SK-N-SH treated with all-trans-retinoic acid at 6 μM for 48 hours (cell line): Measurements from ENCODE around the gene TBC1D2B.
A peak's percentile ranks its signal among the peaks of the same experiment; 100 is the strongest.

ENCODE experiments used
- ATAC-seq: fragments of 200-7000 bp; cut with Tn5 transposase; 3 replicates; pipeline ENCODE4 v1.9.1; 2020; ENCODE audit warnings: mild to moderate bottlenecking, moderate library complexity
- ARNTL ChIP-seq: fragments of 450-650 bp; formaldehyde crosslinking; IDR thresholded peaks from 2 replicates; pipeline ENCODE4 v1.5.0; 2020; ENCODE audit warnings: low read depth, mild to moderate bottlenecking, moderate library complexity, borderline replicate concordance
- BACH2 ChIP-seq: fragments of 250-450 bp; sonication (Bioruptor Pico); IDR thresholded peaks from 2 replicates; pipeline ENCODE4 v1.9.0; 2021; ENCODE audit warnings: mild to moderate bottlenecking, borderline replicate concordance
- CSDC2 ChIP-seq: fragments of 250-450 bp; sonication (Bioruptor Pico); IDR thresholded peaks from 2 replicates; pipeline ENCODE4 v1.5.0; 2020; ENCODE audit warnings: mild to moderate bottlenecking, moderate library complexity
- ESRRG ChIP-seq: fragments of 250-450 bp; sonication (Bioruptor Pico); IDR thresholded peaks from 2 replicates; pipeline ENCODE4 v1.6.1; 2021; ENCODE audit warnings: mild to moderate bottlenecking
- ISL1 ChIP-seq: fragments of 250-450 bp; sonication (Bioruptor Pico); IDR thresholded peaks from 2 replicates; pipeline ENCODE4 v2.1.2; 2022; ENCODE audit warnings: mild to moderate bottlenecking, moderate library complexity
- PPARA ChIP-seq: fragments of 250-450 bp; sonication (Bioruptor Pico); IDR thresholded peaks from 2 replicates; pipeline ENCODE4 v1.5.0; 2020; ENCODE audit warnings: mild to moderate bottlenecking, borderline replicate concordance
- TCF4 ChIP-seq: fragments of 250-450 bp; sonication (Bioruptor Pico); IDR thresholded peaks from 2 replicates; pipeline ENCODE4 v1.8.0; 2021; ENCODE audit warnings: mild to moderate bottlenecking, moderate library complexity, borderline replicate concordance
- TOX ChIP-seq: fragments of 250-450 bp; sonication (Bioruptor Pico); IDR thresholded peaks from 2 replicates; pipeline ENCODE4 v1.8.0; 2021; ENCODE audit warnings: mild to moderate bottlenecking, moderate library complexity, borderline replicate concordance
- ZFP3 ChIP-seq: fragments of 250-450 bp; sonication (Bioruptor Pico); IDR thresholded peaks from 2 replicates; pipeline ENCODE4 v1.5.0; 2020; ENCODE audit warnings: mild to moderate bottlenecking, moderate library complexity
- ZNF565 ChIP-seq: fragments of 450-650 bp; formaldehyde crosslinking; conservative IDR thresholded peaks from 2 replicates; pipeline ENCODE4 v1.5.0; 2020; ENCODE audit warnings: low read depth, mild to moderate bottlenecking, moderate library complexity
- ZNF70 ChIP-seq: fragments of 450-650 bp; formaldehyde crosslinking; IDR thresholded peaks from 2 replicates; pipeline ENCODE4 v1.5.0; 2020; ENCODE audit warnings: mild to moderate bottlenecking, moderate library complexity
- TF ChIP-seq, protein P1 (sequence below): fragments of 250-450 bp; sonication (Bioruptor Pico); IDR thresholded peaks from 2 replicates; pipeline ENCODE4 v1.5.0; 2020; ENCODE audit warnings: mild to moderate bottlenecking, moderate library complexity
- TF ChIP-seq, protein P2 (sequence below): fragments of 250-450 bp; sonication (Bioruptor Pico); IDR thresholded peaks from 2 replicates; pipeline ENCODE4 v1.8.0; 2020; ENCODE audit warnings: mild to moderate bottlenecking, moderate library complexity, borderline replicate concordance
- TF ChIP-seq, protein P3 (sequence below): fragments of 250-450 bp; sonication (Bioruptor Pico); IDR thresholded peaks from 2 replicates; pipeline ENCODE4 v1.5.1; 2021; ENCODE audit warnings: mild to moderate bottlenecking, moderate library complexity

TBC1D2B gene

DNA sequence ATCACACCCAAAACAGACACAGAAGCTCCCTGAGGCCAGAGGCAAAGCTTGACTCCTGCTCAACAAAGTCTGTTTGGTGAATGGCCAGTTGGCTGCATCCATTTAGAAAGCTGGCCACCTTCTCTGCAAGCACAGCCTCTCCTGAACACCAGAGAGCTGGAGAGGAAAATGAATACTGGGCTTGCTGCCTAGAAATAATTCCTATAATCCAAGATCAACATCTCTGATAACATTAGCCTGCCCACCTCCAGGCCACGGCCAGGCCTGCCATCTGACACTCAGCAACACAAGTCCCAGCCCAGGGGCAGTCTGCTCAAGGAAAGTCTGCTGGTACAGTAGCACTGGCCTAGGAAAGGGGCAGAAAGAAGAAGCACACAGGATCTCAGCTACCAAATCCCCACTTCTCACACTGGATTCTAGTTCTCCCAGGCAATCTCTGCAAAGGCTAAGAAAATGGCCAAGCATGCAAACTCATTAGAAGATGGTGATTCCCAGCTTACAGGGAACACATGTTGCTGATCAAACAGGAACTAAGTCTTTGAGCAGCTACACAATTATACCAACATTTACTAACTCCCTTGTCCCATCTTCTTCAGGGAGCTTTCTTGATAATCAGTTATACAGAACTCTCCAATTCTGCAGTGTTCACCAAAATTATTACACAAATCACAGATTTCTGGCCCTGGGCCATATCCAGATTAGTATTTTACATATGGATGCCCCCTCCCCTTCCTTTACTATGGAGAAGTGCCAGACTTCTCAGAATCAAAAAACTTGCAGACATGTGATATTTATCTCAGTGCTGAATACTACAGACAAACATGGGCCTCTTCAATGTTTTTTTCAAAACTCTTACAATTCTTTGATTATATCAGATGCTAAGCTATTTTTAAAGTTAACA lies 9.9 kb downstream of the TBC1D2B start:
- ATAC-seq, result peak; percentile 80
- TF ChIP-seq ZFP3 (CRISPR knock-in tag) (no peak), TCF4 (CRISPR knock-in tag) (peak; percentile 69; the same call in 1 of the 2 replicates), ISL1 (0 out of 2 replicates have a peak, but pooled peaks have one; percentile 22)
- TF ChIP-seq, protein P1, sequence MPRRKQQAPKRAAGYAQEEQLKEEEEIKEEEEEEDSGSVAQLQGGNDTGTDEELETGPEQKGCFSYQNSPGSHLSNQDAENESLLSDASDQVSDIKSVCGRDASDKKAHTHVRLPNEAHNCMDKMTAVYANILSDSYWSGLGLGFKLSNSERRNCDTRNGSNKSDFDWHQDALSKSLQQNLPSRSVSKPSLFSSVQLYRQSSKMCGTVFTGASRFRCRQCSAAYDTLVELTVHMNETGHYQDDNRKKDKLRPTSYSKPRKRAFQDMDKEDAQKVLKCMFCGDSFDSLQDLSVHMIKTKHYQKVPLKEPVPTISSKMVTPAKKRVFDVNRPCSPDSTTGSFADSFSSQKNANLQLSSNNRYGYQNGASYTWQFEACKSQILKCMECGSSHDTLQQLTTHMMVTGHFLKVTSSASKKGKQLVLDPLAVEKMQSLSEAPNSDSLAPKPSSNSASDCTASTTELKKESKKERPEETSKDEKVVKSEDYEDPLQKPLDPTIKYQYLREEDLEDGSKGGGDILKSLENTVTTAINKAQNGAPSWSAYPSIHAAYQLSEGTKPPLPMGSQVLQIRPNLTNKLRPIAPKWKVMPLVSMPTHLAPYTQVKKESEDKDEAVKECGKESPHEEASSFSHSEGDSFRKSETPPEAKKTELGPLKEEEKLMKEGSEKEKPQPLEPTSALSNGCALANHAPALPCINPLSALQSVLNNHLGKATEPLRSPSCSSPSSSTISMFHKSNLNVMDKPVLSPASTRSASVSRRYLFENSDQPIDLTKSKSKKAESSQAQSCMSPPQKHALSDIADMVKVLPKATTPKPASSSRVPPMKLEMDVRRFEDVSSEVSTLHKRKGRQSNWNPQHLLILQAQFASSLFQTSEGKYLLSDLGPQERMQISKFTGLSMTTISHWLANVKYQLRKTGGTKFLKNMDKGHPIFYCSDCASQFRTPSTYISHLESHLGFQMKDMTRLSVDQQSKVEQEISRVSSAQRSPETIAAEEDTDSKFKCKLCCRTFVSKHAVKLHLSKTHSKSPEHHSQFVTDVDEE (CRISPR knock-in tag), result peak; percentile 56; the same call in 1 of the 2 replicates
- TF ChIP-seq, protein P2, sequence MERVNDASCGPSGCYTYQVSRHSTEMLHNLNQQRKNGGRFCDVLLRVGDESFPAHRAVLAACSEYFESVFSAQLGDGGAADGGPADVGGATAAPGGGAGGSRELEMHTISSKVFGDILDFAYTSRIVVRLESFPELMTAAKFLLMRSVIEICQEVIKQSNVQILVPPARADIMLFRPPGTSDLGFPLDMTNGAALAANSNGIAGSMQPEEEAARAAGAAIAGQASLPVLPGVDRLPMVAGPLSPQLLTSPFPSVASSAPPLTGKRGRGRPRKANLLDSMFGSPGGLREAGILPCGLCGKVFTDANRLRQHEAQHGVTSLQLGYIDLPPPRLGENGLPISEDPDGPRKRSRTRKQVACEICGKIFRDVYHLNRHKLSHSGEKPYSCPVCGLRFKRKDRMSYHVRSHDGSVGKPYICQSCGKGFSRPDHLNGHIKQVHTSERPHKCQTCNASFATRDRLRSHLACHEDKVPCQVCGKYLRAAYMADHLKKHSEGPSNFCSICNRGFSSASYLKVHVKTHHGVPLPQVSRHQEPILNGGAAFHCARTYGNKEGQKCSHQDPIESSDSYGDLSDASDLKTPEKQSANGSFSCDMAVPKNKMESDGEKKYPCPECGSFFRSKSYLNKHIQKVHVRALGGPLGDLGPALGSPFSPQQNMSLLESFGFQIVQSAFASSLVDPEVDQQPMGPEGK (CRISPR knock-in tag), result no peak
- TF ChIP-seq, all 23 proteins: peak for 3

DNA sequence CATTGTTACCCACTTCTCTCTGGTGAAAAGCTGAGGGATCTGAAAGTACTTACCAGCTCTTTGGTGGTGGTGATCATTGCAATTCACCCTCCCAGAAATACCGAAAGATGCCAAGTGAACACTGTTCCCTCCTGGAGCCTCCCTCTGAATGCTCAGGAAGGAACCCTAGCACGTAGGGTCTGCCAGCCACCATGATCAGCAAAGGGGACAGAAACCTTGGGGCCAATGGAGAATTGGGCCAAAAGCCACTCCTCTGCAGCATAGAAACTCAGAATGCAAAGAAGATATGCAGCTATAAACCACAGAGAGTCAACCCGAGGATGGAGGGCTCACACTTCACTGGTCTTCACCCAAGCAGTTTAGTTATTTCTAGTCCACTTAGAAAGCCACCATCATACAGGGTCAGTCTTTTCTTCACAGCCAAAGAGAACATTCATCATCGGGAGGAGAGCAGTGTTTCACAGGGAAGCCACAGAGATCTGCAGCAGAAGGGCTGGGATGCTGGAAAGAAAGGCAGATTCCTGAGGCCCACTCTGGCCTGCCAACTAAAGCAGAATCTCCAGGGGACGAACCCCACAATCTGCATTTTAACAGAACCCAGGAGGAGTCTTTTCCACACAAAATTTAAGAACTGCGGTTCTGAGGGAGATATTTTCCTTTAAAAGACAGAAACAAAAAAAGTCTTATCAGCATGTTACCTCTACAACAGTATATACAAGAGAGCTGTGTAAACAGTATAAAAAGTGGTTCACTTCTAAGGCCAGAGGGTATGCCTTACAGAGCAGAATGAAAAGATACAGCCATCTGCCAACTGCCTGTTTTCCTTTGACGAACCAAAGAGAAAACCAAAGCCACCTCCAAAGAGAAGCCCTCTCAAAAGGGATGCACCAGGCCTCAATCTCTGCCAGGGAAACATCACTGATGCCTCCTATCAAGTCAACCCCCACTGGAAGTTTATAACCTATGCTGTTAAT lies 11.3 kb downstream of the TBC1D2B start:
- TF ChIP-seq ZNF70 (CRISPR knock-in tag), result no peak
- TF ChIP-seq ESRRG (CRISPR knock-in tag), result no peak
- TF ChIP-seq, protein P3, sequence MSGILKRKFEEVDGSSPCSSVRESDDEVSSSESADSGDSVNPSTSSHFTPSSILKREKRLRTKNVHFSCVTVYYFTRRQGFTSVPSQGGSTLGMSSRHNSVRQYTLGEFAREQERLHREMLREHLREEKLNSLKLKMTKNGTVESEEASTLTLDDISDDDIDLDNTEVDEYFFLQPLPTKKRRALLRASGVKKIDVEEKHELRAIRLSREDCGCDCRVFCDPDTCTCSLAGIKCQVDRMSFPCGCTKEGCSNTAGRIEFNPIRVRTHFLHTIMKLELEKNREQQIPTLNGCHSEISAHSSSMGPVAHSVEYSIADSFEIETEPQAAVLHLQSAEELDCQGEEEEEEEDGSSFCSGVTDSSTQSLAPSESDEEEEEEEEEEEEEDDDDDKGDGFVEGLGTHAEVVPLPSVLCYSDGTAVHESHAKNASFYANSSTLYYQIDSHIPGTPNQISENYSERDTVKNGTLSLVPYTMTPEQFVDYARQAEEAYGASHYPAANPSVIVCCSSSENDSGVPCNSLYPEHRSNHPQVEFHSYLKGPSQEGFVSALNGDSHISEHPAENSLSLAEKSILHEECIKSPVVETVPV (CRISPR knock-in tag), result no peak
- no peak for TF ChIP-seq PPARA (CRISPR knock-in tag)
- no peak for TF ChIP-seq TCF4 (CRISPR knock-in tag)
- TF ChIP-seq TOX, result no peak
- TF ChIP-seq BACH2 (CRISPR knock-in tag), result no peak
- no peak for TF ChIP-seq ISL1
- TF ChIP-seq CSDC2 (CRISPR knock-in tag), result no peak
- TF ChIP-seq, protein P2 (CRISPR knock-in tag), result no peak
- TF ChIP-seq, protein P1 (CRISPR knock-in tag), result no peak
- no peak for TF ChIP-seq ARNTL (CRISPR knock-in tag)
- no peak for TF ChIP-seq ZNF565

More for the DNA sequence above, 11.3 kb downstream of the TBC1D2B start:
- ATAC-seq, result no peak
